WTC11 (cell line): ENCODE data around the gene ZNF74. TPM values are rescaled to one million over a fixed set of nuclear protein-coding genes. Genes with fewer than 3 reads are reported as not detected.

ENCODE experiments used
- ATAC-seq: fragments of 200-7000 bp; cut with Tn5 transposase; 2 replicates; pipeline ENCODE4 v1.10.0; 2021; ENCODE audit warnings: mild to moderate bottlenecking, moderate library complexity
- CTCF ChIA-PET: fragments of 300-600 bp; sonication (Branson Sonifier 250); formaldehyde crosslinking; loops from one replicate; lab custom pipeline; 2021; ENCODE audit warnings: antibody characterized with exemption; lab: Charles Lee
- POLR2A ChIA-PET: fragments of 350-600 bp; sonication (Branson Sonifier 250); formaldehyde crosslinking; loops from one replicate; lab custom pipeline; 2021; ENCODE audit warnings: antibody characterized with exemption; lab: Charles Lee
- DNase-seq: peaks from one replicate; pipeline ENCODE4 v3.0.0; 2021; ENCODE audit warnings: low spot score
- H3K27ac Mint-ChIP-seq: 2 replicates; pipeline ENCODE4 v1.8.0; 2021; ENCODE audit warnings: mixed read lengths
- H3K27me3 Mint-ChIP-seq: 2 replicates; pipeline ENCODE4 v1.8.0; 2021; ENCODE audit warnings: low read depth, mild to moderate bottlenecking, moderate library complexity, mixed read lengths
- H3K36me3 Mint-ChIP-seq: 2 replicates; pipeline ENCODE4 v1.8.0; 2021; ENCODE audit warnings: mixed read lengths
- H3K4me1 Mint-ChIP-seq: 2 replicates; pipeline ENCODE4 v1.8.0; 2022; ENCODE audit warnings: mixed read lengths
- H3K4me3 Mint-ChIP-seq: 2 replicates; pipeline ENCODE4 v1.8.0; 2021; ENCODE audit warnings: mild to moderate bottlenecking, moderate library complexity, mixed read lengths
- H3K9me3 Mint-ChIP-seq: 2 replicates; pipeline ENCODE4 v1.8.0; 2021; ENCODE audit warnings: mixed read lengths
- ETV6 ChIP-seq: sonication (generic); formaldehyde crosslinking; IDR thresholded peaks from 2 replicates; pipeline ENCODE4 v1.8.1; 2022; ENCODE audit warnings: mild to moderate bottlenecking, missing genetic modification reagents
- GTF2I ChIP-seq: fragments of 250-450 bp; sonication (Bioruptor Pico); conservative IDR thresholded peaks from 2 replicates; pipeline ENCODE4 v1.4.0; 2021; ENCODE audit warnings: mild to moderate bottlenecking
- HMGA2 ChIP-seq: fragments of 250-450 bp; sonication (Bioruptor Pico); IDR thresholded peaks from 2 replicates; pipeline ENCODE4 v1.4.0; 2021; ENCODE audit warnings: mild to moderate bottlenecking, moderate library complexity
- NFE2L1 ChIP-seq: sonication (generic); formaldehyde crosslinking; IDR thresholded peaks from 2 replicates; pipeline ENCODE4 v1.8.1; 2023; ENCODE audit warnings: missing genetic modification reagents
- OVOL2 ChIP-seq: fragments of 250-450 bp; sonication (Bioruptor Pico); IDR thresholded peaks from 2 replicates; pipeline ENCODE4 v1.9.0; 2021; ENCODE audit warnings: mild to moderate bottlenecking, borderline replicate concordance
- PRRX2 ChIP-seq: fragments of 250-450 bp; sonication (Bioruptor Pico); IDR thresholded peaks from 2 replicates; pipeline ENCODE4 v1.8.0; 2021; ENCODE audit warnings: mild to moderate bottlenecking
- SP1 ChIP-seq: sonication (generic); formaldehyde crosslinking; conservative IDR thresholded peaks from 2 replicates; pipeline ENCODE4 v1.8.1; 2022; ENCODE audit warnings: missing genetic modification reagents
- ZNF121 ChIP-seq: sonication (generic); formaldehyde crosslinking; IDR thresholded peaks from 2 replicates; pipeline ENCODE4 v1.8.0; 2023; ENCODE audit warnings: missing genetic modification reagents
- ZNF671 ChIP-seq: fragments of 250-450 bp; sonication (Bioruptor Pico); IDR thresholded peaks from 2 replicates; pipeline ENCODE4 v1.8.0; 2021; ENCODE audit warnings: mild to moderate bottlenecking
- total RNA-seq: library from RNA; stranded (reverse); gene quantifications from 3 replicates; pipeline ENCODE4 v1.2.3, GENCODE V29; 2021
- TF ChIP-seq, protein P1 (sequence below): sonication (generic); formaldehyde crosslinking; IDR thresholded peaks from 2 replicates; pipeline ENCODE4 v1.8.1; 2023; ENCODE audit warnings: mild to moderate bottlenecking, missing genetic modification reagents
- TF ChIP-seq, protein P2 (sequence below): sonication (generic); formaldehyde crosslinking; IDR thresholded peaks from 2 replicates; pipeline ENCODE4 v1.8.1; 2022; ENCODE audit warnings: low read depth, missing genetic modification reagents, borderline replicate concordance
- TF ChIP-seq, protein P3 (sequence below): sonication (generic); formaldehyde crosslinking; IDR thresholded peaks from 2 replicates; pipeline ENCODE4 v1.8.0; 2023; ENCODE audit warnings: mild to moderate bottlenecking, missing genetic modification reagents
- TF ChIP-seq, protein P4 (sequence below): sonication (generic); formaldehyde crosslinking; IDR thresholded peaks from 2 replicates; pipeline ENCODE4 v1.8.1; 2023; ENCODE audit warnings: mild to moderate bottlenecking, missing genetic modification reagents, moderate library complexity
- TF ChIP-seq, protein P5 (sequence below): sonication (generic); formaldehyde crosslinking; IDR thresholded peaks from 2 replicates; pipeline ENCODE4 v1.8.1; 2023; ENCODE audit warnings: mild to moderate bottlenecking, moderate library complexity, missing genetic modification reagents
- TF ChIP-seq, protein P6 (sequence below): sonication (generic); formaldehyde crosslinking; IDR thresholded peaks from 2 replicates; pipeline ENCODE4 v1.8.1; 2022; ENCODE audit warnings: mild to moderate bottlenecking, missing genetic modification reagents, moderate library complexity, borderline replicate concordance
- TF ChIP-seq, protein P7 (sequence below): sonication (generic); formaldehyde crosslinking; IDR thresholded peaks from 2 replicates; pipeline ENCODE4 v1.8.0; 2022; ENCODE audit warnings: mild to moderate bottlenecking, missing genetic modification reagents
- TF ChIP-seq, protein P8 (sequence below): sonication (generic); formaldehyde crosslinking; IDR thresholded peaks from 2 replicates; pipeline ENCODE4 v1.8.1; 2023; ENCODE audit warnings: mild to moderate bottlenecking, missing genetic modification reagents
- TF ChIP-seq, protein P9 (sequence below): sonication (generic); formaldehyde crosslinking; IDR thresholded peaks from 2 replicates; pipeline ENCODE4 v1.8.1; 2022; ENCODE audit warnings: missing genetic modification reagents, borderline replicate concordance
- TF ChIP-seq, protein P10 (sequence below): sonication (generic); formaldehyde crosslinking; IDR thresholded peaks from 2 replicates; pipeline ENCODE4 v1.8.1; 2023; ENCODE audit warnings: mild to moderate bottlenecking, missing genetic modification reagents, moderate library complexity

The ZNF74 gene
- total RNA-seq, 1 experiment from 2014 or later = 62.8 TPM

DNA sequence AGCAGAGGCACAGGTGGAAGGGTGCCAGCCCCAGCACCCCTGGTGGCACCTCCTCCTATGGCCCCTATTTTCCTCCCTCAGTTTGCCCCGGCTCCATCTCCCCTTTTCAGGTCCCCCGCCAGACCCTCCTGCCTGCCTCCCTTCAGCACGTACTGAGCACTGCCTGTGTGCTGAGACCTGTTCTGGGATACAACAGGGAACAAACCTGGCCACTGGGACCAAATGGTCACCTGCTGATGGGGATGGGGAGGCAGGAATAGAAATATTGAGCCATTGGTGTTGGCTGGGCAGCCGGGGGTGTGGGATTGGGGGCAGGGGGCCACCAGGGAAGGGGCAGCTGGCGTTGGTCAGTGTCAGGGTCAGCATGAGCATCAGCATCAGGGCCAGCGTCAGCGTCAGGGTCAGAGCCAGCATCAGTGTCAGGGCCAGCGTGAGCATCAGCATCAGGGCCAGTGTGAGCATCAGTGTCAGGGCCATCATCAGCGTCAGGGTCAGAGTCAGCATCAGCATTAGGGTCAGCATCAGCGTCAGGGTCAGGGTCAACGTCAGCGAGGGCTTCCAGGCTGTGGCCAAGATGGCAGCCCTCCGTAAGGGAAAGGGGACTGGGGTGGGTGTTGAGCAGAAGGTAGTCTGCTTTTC lies 7.5 kb downstream of the ZNF74 start (continued):
- TF ChIP-seq, protein P1, sequence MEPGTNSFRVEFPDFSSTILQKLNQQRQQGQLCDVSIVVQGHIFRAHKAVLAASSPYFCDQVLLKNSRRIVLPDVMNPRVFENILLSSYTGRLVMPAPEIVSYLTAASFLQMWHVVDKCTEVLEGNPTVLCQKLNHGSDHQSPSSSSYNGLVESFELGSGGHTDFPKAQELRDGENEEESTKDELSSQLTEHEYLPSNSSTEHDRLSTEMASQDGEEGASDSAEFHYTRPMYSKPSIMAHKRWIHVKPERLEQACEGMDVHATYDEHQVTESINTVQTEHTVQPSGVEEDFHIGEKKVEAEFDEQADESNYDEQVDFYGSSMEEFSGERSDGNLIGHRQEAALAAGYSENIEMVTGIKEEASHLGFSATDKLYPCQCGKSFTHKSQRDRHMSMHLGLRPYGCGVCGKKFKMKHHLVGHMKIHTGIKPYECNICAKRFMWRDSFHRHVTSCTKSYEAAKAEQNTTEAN (CRISPR knock-in tag) = no peak
- TF ChIP-seq, protein P2, sequence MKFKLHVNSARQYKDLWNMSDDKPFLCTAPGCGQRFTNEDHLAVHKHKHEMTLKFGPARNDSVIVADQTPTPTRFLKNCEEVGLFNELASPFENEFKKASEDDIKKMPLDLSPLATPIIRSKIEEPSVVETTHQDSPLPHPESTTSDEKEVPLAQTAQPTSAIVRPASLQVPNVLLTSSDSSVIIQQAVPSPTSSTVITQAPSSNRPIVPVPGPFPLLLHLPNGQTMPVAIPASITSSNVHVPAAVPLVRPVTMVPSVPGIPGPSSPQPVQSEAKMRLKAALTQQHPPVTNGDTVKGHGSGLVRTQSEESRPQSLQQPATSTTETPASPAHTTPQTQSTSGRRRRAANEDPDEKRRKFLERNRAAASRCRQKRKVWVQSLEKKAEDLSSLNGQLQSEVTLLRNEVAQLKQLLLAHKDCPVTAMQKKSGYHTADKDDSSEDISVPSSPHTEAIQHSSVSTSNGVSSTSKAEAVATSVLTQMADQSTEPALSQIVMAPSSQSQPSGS (CRISPR knock-in tag) = no peak
- TF ChIP-seq, protein P3, sequence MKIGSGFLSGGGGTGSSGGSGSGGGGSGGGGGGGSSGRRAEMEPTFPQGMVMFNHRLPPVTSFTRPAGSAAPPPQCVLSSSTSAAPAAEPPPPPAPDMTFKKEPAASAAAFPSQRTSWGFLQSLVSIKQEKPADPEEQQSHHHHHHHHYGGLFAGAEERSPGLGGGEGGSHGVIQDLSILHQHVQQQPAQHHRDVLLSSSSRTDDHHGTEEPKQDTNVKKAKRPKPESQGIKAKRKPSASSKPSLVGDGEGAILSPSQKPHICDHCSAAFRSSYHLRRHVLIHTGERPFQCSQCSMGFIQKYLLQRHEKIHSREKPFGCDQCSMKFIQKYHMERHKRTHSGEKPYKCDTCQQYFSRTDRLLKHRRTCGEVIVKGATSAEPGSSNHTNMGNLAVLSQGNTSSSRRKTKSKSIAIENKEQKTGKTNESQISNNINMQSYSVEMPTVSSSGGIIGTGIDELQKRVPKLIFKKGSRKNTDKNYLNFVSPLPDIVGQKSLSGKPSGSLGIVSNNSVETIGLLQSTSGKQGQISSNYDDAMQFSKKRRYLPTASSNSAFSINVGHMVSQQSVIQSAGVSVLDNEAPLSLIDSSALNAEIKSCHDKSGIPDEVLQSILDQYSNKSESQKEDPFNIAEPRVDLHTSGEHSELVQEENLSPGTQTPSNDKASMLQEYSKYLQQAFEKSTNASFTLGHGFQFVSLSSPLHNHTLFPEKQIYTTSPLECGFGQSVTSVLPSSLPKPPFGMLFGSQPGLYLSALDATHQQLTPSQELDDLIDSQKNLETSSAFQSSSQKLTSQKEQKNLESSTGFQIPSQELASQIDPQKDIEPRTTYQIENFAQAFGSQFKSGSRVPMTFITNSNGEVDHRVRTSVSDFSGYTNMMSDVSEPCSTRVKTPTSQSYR = no peak
- TF ChIP-seq, protein P4, sequence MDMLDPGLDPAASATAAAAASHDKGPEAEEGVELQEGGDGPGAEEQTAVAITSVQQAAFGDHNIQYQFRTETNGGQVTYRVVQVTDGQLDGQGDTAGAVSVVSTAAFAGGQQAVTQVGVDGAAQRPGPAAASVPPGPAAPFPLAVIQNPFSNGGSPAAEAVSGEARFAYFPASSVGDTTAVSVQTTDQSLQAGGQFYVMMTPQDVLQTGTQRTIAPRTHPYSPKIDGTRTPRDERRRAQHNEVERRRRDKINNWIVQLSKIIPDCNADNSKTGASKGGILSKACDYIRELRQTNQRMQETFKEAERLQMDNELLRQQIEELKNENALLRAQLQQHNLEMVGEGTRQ (CRISPR knock-in tag) = no peak
- no peak for TF ChIP-seq ETV6
- TF ChIP-seq OVOL2 = no peak
- no peak for TF ChIP-seq GTF2I (CRISPR knock-in tag)
- TF ChIP-seq, protein P5, sequence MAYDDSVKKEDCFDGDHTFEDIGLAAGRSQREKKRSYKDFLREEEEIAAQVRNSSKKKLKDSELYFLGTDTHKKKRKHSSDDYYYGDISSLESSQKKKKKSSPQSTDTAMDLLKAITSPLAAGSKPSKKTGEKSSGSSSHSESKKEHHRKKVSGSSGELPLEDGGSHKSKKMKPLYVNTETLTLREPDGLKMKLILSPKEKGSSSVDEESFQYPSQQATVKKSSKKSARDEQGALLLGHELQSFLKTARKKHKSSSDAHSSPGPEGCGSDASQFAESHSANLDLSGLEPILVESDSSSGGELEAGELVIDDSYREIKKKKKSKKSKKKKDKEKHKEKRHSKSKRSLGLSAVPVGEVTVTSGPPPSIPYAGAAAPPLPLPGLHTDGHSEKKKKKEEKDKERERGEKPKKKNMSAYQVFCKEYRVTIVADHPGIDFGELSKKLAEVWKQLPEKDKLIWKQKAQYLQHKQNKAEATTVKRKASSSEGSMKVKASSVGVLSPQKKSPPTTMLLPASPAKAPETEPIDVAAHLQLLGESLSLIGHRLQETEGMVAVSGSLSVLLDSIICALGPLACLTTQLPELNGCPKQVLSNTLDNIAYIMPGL = no peak

DNA sequence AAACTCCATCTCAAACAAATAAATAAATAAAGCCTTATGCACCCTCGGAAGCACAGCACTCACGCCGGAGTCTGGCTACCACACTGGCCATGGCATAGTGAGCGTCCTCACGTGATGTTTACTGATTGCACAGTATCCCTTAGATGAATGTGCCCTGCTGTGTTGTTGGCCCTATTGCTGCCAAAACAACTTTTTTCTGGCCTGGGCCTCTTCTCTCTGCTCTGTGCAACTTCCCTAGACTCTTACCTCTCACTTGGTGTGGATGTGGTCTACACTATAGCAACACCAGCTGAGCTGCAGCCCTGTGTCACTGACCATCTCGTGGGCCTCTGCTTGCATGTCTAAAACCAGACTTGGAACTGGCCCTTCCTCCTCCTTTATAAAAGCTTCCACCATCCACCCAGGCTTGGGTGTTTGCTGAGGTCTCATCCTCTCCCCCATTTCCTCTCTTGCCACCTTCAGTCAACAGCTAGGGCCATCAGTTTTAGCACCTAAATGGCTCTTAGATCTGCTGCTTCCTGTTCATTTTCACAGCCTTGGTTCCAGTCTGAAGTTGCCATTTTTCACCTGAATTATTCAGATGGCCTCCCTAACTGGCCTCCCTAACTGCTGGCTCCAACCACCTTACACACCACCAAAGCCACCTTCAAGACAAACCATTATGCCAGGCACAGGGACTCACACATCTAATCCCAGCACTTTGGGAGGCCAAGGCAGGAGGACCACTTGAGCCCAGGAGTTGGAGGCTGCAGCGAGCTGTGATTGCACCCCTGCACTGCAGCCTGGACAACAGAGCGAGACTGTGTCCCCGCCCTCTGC lies 9.2 kb downstream of the ZNF74 start:
- Mint-ChIP-seq H3K27ac (no peak overlapping the region), H3K36me3 (peaks cover 44% of the 10 kb centered on the region), H3K4me1 (peaks cover 7% of the 10 kb centered on the region), H3K27me3 (no peaks in the 10 kb centered on the region; the same call in 1 of the 2 replicates), H3K9me3 (no peaks in the 10 kb centered on the region), H3K4me3 (no peak overlapping the region)
- CTCF ChIA-PET = interaction anchor here (0.6 kb wide), 1 partner anchor 343 kb away, joined by 4 read pairs; no protein-coding TSS in a partner anchor
- POLR2A ChIA-PET = no interaction called here
- ATAC-seq (no peak), DNase-seq (no peak)
- TF ChIP-seq, protein P6, sequence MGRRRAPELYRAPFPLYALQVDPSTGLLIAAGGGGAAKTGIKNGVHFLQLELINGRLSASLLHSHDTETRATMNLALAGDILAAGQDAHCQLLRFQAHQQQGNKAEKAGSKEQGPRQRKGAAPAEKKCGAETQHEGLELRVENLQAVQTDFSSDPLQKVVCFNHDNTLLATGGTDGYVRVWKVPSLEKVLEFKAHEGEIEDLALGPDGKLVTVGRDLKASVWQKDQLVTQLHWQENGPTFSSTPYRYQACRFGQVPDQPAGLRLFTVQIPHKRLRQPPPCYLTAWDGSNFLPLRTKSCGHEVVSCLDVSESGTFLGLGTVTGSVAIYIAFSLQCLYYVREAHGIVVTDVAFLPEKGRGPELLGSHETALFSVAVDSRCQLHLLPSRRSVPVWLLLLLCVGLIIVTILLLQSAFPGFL (CRISPR knock-in tag) = no peak
- TF ChIP-seq, protein P7, sequence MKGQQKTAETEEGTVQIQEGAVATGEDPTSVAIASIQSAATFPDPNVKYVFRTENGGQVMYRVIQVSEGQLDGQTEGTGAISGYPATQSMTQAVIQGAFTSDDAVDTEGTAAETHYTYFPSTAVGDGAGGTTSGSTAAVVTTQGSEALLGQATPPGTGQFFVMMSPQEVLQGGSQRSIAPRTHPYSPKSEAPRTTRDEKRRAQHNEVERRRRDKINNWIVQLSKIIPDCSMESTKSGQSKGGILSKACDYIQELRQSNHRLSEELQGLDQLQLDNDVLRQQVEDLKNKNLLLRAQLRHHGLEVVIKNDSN = no peak
- TF ChIP-seq HMGA2 (CRISPR knock-in tag) = no peak
- TF ChIP-seq PRRX2 (CRISPR knock-in tag) = no peak
- TF ChIP-seq, protein P8, sequence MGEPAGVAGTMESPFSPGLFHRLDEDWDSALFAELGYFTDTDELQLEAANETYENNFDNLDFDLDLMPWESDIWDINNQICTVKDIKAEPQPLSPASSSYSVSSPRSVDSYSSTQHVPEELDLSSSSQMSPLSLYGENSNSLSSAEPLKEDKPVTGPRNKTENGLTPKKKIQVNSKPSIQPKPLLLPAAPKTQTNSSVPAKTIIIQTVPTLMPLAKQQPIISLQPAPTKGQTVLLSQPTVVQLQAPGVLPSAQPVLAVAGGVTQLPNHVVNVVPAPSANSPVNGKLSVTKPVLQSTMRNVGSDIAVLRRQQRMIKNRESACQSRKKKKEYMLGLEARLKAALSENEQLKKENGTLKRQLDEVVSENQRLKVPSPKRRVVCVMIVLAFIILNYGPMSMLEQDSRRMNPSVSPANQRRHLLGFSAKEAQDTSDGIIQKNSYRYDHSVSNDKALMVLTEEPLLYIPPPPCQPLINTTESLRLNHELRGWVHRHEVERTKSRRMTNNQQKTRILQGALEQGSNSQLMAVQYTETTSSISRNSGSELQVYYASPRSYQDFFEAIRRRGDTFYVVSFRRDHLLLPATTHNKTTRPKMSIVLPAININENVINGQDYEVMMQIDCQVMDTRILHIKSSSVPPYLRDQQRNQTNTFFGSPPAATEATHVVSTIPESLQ (CRISPR knock-in tag) = no peak
- TF ChIP-seq, protein P9, sequence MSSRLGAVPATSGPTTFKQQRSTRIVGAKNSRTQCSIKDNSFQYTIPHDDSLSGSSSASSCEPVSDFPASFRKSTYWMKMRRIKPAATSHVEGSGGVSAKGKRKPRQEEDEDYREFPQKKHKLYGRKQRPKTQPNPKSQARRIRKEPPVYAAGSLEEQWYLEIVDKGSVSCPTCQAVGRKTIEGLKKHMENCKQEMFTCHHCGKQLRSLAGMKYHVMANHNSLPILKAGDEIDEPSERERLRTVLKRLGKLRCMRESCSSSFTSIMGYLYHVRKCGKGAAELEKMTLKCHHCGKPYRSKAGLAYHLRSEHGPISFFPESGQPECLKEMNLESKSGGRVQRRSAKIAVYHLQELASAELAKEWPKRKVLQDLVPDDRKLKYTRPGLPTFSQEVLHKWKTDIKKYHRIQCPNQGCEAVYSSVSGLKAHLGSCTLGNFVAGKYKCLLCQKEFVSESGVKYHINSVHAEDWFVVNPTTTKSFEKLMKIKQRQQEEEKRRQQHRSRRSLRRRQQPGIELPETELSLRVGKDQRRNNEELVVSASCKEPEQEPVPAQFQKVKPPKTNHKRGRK (CRISPR knock-in tag) = no peak
- no peak for TF ChIP-seq NFE2L1 (CRISPR knock-in tag)
- TF ChIP-seq, protein P10, sequence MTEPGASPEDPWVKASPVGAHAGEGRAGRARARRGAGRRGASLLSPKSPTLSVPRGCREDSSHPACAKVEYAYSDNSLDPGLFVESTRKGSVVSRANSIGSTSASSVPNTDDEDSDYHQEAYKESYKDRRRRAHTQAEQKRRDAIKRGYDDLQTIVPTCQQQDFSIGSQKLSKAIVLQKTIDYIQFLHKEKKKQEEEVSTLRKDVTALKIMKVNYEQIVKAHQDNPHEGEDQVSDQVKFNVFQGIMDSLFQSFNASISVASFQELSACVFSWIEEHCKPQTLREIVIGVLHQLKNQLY = no peak
- TF ChIP-seq ZNF671 (CRISPR knock-in tag) = no peak
- no peak for TF ChIP-seq ZNF121 (CRISPR knock-in tag)
- TF ChIP-seq SP1 (CRISPR knock-in tag) = no peak
